HG03045 (cell line): ENCODE measurements around the gene HES5.

Source experiments
- ATAC-seq: cut with Tn5 transposase; IDR thresholded peaks from one replicate; pipeline ENCODE4 v1.9.1; 2021; ENCODE audit warnings: mild to moderate bottlenecking, moderate library complexity; ENCODE audit not compliant: unreplicated experiment

The HES5 gene

DNA sequence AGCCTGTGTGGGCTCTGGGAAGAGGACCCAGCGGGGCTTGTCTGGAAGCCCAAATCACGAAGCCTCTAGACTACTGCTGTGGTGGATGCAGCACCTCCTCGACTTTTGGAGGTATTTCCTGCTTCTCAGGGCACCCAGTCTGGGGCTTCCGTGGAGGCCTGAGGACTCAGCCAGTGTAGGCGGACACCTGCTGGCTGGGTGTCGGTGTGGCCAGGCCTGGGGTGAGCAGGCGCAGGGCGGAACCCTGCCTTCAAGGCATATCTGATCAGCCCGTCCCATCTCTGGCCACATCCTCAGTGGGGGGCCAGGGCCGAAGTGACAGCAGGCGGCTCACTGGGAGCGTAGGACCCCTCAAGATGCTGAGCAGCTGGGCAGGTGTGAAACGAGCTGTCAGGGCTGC lies 47.0 kb downstream of the HES5 start:
- no peak for ATAC-seq

GRCh38 chr1:2482588-2482987 lies 47.5 kb downstream of the HES5 start:
- no peak for ATAC-seq

- ATAC-seq, result no peak
Measured at GRCh38 chr1:2481885-2482284, 48.2 kb downstream of the HES5 start.

- ATAC-seq, result no peak
Measured at GRCh38 chr1:2480986-2481364, 49.1 kb downstream of the HES5 start.

- ATAC-seq, result no peak
Measured at GRCh38 chr1:2480236-2480985, 49.7 kb downstream of the HES5 start.

DNA sequence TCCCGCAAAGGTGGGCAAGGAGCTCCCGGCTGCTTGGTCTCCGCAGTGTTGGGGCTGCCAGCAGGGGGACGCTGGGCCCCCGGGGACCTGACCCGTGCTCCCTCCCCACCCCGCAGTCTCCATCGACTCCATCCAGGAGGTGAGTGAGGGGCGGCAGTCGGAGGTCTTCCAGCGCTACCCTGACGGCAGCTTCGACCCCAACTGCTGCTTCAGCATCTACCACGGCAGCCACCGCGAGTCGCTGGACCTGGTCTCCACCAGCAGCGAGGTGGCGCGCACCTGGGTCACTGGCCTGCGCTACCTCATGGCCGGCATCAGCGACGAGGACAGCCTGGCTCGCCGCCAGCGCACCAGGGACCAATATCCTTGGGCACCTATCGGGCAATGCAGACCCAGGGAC lies 50.4 kb downstream of the HES5 start:
- no peak for ATAC-seq

GRCh38 chr1:2479186-2479585 lies 50.9 kb downstream of the HES5 start:
- no peak for ATAC-seq
